Measurements from ENCODE around the gene NDC80. TPM values are rescaled to one million over a fixed set of nuclear protein-coding genes. Genes with fewer than 3 reads are reported as not detected.
A peak's percentile ranks its signal among the peaks of the same experiment; 100 is the strongest.

NDC80 gene
- total RNA-seq, 1 donor from 2014 or later, result 0.55 TPM

DNA sequence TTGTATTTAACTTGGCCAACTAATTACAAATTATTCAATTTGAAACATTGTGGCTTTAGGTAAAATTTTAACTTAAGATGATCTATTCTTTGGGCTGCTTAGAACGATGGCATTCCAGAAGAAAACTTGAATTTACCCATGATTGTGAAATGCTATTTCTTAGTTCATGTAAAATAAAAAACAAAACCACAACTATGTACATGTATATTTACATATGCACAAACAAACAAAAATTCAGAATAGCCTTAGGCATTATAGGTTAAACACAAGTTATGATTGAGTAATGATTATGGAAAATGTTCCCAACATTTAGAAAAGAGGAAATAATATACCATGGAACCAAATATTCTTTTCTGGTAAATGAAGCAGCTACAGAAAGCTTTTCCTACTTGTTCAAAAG is 80.6 kb downstream of the NDC80 start:
- no peak overlapping the region for H3K27ac ChIP-seq (replicated peaks)
- H3K27me3 ChIP-seq (ENCODE audit: low read depth), result no peaks in the 10 kb centered on the region
- DNase-seq, result no peak
- intact Hi-C loops (cut with micrococcal nuclease), result no loop called here
- H3K4me3 ChIP-seq, result no peak overlapping the region
- H3K9me3 ChIP-seq (replicated peaks), result no peaks in the 10 kb centered on the region
- no peaks in the 10 kb centered on the region for H3K36me3 ChIP-seq
- peaks cover 24% of the 10 kb centered on the region for H3K4me1 ChIP-seq
- TF ChIP-seq, protein P1, sequence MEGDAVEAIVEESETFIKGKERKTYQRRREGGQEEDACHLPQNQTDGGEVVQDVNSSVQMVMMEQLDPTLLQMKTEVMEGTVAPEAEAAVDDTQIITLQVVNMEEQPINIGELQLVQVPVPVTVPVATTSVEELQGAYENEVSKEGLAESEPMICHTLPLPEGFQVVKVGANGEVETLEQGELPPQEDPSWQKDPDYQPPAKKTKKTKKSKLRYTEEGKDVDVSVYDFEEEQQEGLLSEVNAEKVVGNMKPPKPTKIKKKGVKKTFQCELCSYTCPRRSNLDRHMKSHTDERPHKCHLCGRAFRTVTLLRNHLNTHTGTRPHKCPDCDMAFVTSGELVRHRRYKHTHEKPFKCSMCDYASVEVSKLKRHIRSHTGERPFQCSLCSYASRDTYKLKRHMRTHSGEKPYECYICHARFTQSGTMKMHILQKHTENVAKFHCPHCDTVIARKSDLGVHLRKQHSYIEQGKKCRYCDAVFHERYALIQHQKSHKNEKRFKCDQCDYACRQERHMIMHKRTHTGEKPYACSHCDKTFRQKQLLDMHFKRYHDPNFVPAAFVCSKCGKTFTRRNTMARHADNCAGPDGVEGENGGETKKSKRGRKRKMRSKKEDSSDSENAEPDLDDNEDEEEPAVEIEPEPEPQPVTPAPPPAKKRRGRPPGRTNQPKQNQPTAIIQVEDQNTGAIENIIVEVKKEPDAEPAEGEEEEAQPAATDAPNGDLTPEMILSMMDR (IDR thresholded peaks at IDR 0.05; ENCODE audit: borderline replicate concordance), result no peak

- DNase-seq, result no peak
- intact Hi-C loops (cut with micrococcal nuclease), result no loop called here
- Histone ChIP-seq H3K4me3 (no peak overlapping the region), H3K4me1 (peaks cover 39% of the 10 kb centered on the region), H3K27ac (replicated peaks) (no peak overlapping the region), H3K27me3 (ENCODE audit: low read depth) (no peaks in the 10 kb centered on the region), H3K9me3 (replicated peaks) (no peaks in the 10 kb centered on the region), H3K36me3 (no peaks in the 10 kb centered on the region)
- TF ChIP-seq, protein P1 (IDR thresholded peaks at IDR 0.05; ENCODE audit: borderline replicate concordance), result no peak
Measured at GRCh38 chr18:2653467-2653866, 82.1 kb downstream of the NDC80 start.

GRCh38 chr18:2654169-2654927 is 83.0 kb downstream of the NDC80 start:
- H3K27ac ChIP-seq (replicated peaks), result peak overlapping the region; percentile 95
- no peaks in the 10 kb centered on the region for H3K36me3 ChIP-seq
- no peak for DNase-seq
- intact Hi-C loops (cut with micrococcal nuclease), result no loop called here
- no peaks in the 10 kb centered on the region for H3K9me3 ChIP-seq (replicated peaks)
- H3K4me3 ChIP-seq, result peak overlapping the region; percentile 93
- TF ChIP-seq, protein P1 (IDR thresholded peaks at IDR 0.05; ENCODE audit: borderline replicate concordance), result no peak
- H3K4me1 ChIP-seq, result peaks cover 47% of the 10 kb centered on the region
- no peaks in the 10 kb centered on the region for H3K27me3 ChIP-seq (ENCODE audit: low read depth)

GRCh38 chr18:2654928-2655177 is 83.5 kb downstream of the NDC80 start:
- intact Hi-C loops (cut with micrococcal nuclease), result no loop called here
- H3K36me3 ChIP-seq, result no peaks in the 10 kb centered on the region
- H3K27ac ChIP-seq (replicated peaks), result peak overlapping the region; percentile 95
- TF ChIP-seq, protein P1 (IDR thresholded peaks at IDR 0.05; ENCODE audit: borderline replicate concordance), result no peak
- DNase-seq, result peak; percentile 66
- H3K9me3 ChIP-seq (replicated peaks), result no peaks in the 10 kb centered on the region
- no peaks in the 10 kb centered on the region for H3K27me3 ChIP-seq (ENCODE audit: low read depth)
- H3K4me3 ChIP-seq, result peak overlapping the region; percentile 93
- peaks cover 52% of the 10 kb centered on the region for H3K4me1 ChIP-seq

GRCh38 chr18:2655178-2655953 is 84.0 kb downstream of the NDC80 start, which contains the start of gene SMCHD1:
Gene SMCHD1, plus strand, starts transcription at chr18:2655726. Its CDS starts 350 bp downstream, at chr18:2656076.
- Histone ChIP-seq H3K27ac (replicated peaks) (peak within 1 kb of the TSS; percentile 95), H3K4me3 (peak within 1 kb of the TSS; percentile 93), H3K27me3 (ENCODE audit: low read depth) (no peaks in the 10 kb centered on the region), H3K9me3 (replicated peaks) (no peaks in the 10 kb centered on the region), H3K4me1 (peaks cover 55% of the 10 kb centered on the region), H3K36me3 (no peaks in the 10 kb centered on the region)
- intact Hi-C loops (cut with micrococcal nuclease), result no loop called here
- DNase-seq, result peak; percentile 90
- TF ChIP-seq, protein P1 (IDR thresholded peaks at IDR 0.05; ENCODE audit: borderline replicate concordance), result no peak
